HG02970 (cell line): ENCODE measurements around the gene GHRL.
"Not testable (repeated sequence)": the region's sequence is repeated elsewhere in the genome, so short reads cannot be mapped to it uniquely, and the experiment has no call there.

Experiments used
- ATAC-seq: cut with Tn5 transposase; IDR thresholded peaks from one replicate; pipeline ENCODE4 v1.9.1; 2021; ENCODE audit warnings: mild to moderate bottlenecking, moderate library complexity, moderate number of reproducible peaks; ENCODE audit not compliant: unreplicated experiment, low FRiP score

Gene GHRL

DNA sequence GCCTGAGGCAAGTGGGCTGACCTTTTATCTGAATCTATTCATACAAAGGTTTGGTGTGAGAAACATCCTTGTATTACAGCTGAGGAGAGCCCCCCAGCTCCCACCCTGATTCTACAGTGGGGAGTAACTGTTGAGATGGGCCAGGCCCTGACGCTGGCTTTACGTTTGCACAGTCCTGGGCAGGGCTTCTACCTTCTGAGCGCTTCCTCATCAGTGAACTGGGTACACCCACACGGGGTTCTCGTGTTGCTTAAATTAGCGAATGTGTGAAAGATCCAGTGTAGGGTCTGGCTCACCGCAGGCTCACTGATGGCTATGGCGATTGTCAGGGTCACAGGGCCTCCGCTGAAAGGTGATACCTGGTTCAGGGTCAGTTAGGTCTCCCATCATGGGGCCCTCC lies 7.3 kb upstream of the GHRL start:
- ATAC-seq, result no peak

DNA sequence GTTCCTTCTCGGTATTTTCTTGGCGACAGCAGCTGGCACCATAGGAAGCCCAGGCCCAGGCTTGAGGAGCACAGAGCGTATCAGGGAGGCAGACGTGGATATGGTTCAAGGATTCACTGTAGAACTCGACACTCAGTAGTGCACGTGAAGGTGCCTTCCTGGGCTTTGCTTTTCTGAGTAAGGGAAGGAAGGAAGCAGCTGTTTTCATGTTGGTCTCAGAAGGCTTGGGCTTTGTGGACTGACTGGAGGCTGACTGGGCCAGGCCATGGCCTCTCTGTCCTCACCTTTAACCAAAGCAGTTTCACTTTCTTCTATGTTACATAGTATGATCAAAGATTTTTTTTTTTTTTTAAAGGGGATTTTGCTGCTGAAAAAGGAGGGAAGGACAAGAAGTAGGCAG lies 6.9 kb upstream of the GHRL start:
- ATAC-seq, result no peak

DNA sequence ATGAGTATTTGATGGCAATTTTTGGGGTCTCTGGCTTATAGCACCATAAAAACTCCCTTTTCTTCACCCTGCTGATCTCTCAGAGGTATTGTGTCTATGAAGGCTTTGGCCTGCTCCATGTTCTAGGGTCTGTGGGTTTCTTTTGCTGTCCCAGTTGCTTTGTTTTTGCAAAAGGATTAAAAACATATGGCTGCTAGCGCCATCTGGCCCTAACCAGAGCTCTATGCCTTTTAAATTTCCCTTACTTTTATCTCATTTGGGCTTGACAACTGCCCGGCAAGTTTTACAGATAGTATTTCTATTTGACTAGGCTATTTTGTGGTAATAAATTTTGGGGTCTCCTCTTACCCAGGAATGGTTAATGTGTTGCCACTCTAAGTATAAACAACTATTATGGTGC lies 6.4 kb upstream of the GHRL start:
- no peak for ATAC-seq

DNA sequence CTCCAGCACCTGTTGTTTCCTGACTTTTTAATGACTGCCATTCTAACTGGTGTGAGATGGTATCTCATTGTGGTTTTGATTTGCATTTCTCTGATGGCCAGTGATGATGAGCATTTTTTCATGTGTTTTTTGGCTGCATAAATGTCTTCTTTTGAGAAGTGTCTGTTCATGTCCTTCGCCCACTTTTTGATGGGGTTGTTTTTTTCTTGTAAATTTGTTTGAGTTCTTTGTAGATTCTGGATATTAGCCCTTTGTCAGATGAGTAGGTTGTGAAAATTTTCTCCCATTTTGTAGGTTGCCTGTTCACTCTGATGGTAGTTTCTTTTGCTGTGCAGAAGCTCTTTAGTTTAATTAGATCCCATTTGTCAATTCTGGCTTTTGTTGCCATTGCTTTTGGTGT lies 5.3 kb upstream of the GHRL start:
- not testable (repeated sequence) for ATAC-seq

DNA sequence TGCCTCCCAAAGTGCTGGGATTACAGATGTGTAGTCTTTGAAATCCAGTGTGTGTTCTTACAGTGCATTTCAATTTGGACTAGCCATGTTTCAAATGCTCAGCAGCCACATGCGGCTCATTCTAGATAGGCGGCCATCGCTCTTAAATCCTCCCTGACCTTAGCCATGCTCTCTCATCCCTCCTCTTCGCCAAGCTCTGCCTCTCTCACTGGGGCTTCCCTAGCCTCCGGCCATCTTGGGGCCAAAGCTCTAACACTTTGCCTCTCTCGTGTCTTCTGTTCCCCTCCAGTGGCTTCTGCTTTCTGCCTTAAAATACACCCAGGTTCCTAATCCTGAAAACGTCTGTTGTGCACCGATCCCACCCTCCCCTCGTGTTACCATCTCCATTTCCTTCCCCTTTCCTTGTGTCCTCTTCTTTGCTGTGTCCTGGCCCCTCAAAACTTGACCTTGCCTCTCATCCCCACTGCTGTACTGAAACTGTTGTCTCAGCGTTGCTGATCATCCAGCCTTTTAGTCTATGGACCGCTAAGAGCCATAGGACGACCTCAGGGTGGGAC lies 1.4 kb upstream of the GHRL start:
- no peak for ATAC-seq

DNA sequence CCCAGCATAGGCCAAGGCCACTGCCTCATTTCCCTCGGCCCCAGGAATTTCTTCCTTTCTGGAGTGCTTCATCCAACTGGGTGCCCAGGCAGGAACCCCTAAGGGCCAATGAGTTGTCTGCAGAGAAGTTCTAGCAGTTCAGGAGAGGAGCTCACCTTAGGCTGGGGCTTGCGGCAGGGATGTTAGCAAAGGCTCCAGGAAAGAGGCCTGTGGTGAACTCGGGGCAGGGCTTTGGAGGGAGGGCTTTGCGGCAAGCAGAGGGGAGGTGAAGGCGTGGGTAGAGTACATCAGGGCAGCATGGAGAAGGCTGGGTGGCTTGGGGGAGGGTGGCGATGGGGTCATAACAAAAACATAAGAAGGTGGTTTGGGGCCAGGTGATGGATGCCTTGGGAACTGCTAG lies 1.1 kb downstream of the GHRL start:
- ATAC-seq, result no peak

DNA sequence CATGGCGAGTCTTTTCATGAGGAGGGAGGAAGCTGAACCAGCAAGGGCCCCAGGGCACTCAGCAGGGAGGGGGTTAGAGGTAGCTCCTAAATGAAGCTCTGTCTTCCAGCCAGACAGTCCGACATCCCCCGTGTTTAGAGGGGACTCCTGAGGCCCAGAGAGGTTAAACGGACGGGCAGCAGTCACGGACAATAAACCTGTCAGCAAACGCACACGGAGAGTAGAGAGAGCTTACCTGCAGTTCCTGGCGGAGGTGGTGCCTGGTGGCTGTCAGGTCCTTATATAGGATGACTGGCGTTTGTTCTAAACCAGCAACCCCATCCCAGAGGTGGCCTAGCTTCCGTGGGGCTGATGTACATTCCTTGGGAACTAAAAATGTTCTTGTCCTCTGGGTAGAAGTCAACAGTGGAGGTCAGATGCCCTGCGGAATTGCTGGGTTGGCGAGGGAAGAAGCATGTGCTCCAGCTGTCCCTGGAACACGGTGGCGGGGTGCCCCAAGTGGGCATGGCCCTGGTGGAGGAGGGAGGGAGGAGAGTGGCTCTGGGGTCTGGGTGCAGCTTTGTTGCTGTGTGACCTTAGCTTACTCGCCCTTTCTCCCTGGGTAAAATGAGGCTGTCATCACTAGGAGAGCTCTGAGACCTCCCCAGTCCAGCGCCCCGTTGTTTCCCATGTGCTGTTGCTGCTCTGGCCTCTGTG lies 2.1 kb downstream of the GHRL start:
- no peak for ATAC-seq

DNA sequence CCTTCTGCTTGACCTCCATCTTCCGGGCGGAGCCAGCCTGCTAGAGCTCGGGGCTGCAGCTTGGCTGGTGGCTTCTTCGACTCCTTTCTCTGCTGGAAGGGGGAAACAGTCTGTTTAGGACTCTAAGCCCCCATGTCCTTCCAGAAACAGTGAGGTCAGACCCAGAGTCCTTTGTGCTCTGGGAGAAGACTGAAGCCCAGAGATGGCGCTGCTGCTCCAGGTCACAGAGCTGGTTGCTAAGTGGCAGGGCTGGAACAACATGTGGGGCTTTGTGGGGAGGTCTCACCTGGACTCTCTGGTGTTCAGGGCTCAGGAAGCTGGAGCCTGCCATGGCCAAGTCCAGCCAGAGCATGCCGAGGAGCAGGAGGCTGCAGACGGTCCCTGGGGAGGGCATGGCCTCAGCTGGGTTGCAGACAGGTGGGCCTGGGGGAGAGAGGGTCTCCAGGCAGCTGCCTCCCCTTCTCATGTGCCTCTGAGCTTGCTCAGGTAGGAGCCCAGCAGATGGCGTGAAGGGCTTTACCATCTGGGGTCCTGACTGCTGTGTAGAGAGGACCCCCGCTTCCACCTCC lies 2.9 kb downstream of the GHRL start:
- ATAC-seq, result no peak

DNA sequence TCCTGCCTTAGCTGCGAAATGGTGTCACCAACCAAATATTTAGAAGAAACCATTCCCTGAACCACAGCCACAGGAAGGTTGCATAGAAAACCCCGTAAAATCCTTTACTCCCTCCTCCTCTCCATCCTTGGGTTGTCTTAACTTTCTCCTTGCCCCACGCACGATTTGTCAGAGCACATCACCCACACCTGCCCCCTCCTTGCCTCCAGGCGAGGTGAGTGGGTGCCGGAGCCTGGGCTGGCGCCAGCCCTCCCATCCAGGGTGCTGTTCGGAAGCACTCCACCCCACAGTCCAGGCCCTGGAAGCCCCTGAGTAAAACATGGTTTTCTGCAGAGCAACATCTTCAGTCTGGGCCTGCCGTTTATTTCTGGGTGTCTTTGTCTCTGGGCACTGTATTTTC lies 3.7 kb downstream of the GHRL start:
- ATAC-seq, result no peak

DNA sequence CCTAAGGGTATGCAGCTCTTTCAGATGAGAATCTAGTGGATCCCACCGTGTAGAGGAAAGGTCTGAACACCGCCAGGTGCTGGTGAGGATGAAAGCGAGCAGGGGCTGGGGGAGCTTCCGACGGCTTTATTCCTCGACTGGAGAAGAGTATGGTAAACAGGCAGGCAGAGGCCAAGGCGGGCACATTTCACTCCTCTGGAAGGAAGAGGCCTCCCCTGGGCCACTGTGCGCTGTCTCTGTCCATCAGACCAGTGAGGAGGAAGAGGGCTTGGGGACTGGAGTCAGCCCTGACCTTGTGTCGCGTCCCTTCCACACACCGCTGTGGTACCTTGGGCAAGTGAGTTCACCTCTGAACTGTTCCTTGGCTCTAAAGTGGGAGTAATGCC lies 4.2 kb downstream of the GHRL start:
- no peak for ATAC-seq

DNA sequence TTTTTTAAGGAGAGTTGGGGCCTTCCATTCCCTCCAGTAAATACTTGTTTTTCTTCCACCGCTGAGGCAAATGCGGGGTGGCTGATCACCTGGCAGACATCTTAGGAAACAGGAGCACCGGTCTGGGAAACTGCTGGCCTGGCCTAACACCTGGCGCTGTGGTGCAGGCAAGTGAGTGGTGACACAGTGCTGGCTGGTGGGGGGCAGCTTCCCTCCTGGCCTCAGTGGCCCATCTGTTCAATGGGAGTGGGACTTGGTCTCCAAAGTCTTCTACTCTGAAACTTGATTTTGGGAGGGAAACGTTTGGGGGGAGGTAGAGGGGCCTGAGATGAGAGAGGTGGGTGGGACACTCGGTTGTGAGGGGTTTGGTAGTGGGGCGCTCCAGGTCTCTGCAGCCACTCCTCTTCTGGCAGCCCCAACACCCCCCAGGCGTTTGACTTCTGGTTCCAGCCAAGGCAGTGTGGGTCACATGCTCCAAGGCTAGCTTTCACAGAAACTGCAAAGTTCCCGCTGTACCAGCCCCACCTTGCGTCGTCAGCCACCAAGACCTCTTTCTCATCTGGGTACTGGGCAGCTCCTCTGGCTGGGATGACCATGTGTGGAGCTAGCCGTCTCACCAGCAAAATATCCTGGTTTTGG lies 4.7 kb downstream of the GHRL start:
- no peak for ATAC-seq

DNA sequence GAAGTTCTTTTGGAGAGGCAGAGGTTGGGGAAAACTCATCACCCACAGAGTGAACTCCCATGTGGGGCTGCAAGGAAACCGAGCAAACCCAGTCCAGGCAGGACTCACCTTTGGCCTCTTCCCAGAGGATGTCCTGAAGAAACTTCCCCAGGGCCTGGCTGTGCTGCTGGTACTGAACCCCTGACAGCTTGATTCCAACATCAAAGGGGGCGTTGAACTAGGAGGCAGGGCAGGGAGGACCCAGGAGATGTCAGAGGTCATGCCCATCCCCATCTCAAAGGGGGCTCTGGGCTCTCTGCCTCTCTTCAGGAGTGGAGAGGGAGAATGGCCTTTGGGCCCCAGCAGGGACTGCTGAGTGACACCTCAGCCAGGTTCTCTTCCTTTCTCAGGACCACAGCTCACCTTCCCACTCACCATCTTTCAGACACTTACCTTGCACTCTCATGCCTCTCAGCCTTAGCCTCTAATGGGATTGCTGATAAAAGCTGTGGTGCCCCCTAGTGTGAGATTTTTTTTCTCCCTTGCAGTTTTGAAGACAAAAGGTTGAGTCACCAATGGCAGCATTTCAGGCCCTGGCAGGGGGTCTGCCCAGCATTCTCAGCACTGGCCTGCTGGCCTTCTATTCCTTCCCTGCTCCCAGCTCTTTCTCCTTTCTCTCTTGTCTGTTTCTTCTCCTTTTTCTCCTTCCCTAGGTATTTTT lies 6.0 kb downstream of the GHRL start:
- ATAC-seq, result no peak

DNA sequence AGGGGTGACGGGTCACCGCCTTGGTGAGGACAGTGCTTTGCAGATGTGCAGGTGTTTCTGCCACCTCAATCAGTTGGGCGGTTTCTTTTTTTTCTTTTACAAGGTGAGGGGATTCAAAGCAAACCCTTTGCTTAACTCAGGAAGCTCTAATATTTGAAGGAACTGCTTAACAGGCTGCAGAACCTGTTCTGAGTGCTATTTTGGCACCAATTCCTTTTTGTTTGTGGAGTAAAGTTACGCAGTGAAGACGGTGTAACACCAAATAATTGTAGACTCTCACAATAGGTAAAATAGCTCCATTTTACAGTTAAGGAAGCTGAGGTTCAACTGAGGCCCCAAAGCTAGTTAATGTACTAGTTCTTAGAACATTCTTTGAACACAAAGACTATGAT lies 6.6 kb downstream of the GHRL start:
- no peak for ATAC-seq

DNA sequence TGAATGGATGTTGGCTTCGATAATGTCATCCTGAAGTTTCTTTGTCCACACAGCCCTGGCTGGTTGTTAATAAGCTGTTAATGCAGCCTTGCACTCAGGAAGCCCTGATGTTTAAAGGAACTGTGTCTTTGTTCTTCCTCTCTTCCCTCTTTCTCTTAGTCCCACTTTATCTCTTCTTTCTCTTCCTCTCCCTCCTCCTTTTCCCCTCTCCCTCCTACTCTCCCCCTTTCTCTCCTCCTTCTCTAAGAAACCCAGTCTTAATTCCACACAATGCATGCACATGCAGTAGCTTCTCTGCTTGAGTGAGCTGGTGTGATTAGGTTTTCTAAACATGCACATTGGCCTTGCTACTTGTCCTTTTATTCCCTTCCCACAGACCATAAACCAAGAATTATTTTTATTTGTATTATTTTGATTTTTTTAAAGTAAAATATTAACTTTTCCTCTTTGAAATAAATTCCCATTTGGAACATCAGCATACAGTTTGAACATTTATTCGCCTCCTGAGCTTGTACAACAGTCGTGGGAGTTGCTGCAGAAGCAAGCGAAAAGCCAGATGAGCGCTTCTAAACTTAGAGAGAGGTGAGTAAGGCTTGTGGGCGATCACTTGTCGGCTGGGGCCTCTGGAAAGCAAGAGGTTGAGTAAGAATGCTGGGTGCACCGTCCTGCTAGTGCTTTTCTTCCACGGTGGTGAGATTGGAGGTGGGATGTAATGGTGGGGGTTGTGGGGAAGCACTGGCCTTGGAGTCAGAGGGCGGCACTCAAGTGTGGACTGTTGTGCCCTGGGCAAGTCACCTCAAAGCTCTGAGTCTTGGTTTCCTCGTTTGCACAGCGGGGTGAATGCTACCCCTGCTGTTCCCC lies 7.2 kb downstream of the GHRL start:
- ATAC-seq, result no peak

DNA sequence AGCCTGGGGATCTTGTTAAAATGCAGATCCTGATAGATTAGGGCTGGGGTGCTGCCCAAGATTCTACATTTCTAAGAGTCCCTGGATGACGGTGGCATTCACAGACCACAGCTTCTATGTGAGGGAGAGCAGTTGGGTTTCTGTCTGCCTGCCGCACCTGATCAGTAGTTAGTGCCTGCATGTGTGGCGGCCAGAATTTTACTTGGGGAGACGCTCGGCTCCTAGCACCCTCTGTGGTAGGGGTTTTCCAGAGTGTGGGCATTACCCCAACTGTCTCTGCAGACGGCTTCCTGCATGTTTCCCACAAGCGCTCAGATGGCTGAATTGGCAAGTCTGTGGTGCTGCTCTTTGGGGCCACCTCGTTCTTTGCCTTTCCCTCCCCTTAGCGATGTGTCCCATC lies 8.3 kb downstream of the GHRL start:
- no peak for ATAC-seq

DNA sequence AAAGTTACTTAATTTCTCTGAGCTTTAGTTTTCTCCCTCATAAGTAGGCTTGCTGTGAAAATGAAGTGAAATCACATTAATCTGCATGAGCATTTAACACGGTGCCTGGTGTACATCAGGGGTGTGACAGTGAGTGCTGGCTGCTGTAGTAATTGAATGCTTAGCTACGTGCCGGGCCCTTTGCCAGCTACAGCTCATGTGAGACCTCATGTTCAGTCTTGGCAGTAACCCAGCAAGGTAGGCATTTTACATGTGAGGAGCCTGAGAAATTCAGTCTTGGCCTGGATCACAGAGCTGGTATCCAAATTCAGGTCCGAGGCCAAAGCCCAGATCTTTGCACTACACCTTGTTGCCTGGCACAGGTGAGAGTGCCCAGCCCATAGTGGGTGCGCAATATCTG lies 9.1 kb downstream of the GHRL start:
- no peak for ATAC-seq

DNA sequence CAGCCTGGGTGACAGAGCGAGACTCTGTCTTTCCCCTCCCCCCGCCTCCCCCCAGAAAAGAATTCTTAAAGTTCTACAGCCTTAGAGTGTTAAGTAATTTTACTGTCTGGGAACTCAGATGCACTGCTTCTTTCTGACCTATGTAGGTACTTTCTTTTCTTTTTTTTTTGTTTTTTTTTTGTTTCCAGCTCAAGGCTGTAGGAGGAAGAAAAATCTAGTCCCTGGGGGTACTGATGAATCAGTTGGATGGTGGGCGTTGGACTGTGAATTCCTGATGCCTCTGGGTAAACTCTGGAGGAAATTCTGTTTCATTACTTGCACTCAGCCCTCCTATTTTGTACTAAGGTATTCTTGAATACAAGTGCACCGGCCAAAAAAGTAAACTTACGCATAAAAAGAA lies 10.8 kb downstream of the GHRL start:
- ATAC-seq, result no peak

DNA sequence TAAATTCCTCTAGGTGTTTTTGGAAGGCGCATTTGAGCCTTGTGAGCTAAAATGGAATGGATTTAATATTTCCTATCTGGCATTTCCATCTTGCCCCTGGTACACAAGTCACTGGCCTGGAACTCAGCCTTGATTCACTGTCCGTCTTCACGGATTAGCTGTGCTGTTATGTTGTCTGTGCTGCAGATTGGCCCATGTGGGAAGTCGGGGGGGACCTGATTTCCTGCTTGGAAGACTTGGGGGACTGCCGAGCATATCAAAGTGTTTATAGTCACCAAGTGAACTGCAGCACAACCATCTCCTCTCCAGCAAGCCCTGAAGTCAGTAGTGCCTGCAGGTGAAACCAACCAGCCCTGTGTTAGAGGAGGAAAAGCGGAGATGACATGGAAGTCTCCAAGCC lies 12.2 kb downstream of the GHRL start:
- no peak for ATAC-seq

DNA sequence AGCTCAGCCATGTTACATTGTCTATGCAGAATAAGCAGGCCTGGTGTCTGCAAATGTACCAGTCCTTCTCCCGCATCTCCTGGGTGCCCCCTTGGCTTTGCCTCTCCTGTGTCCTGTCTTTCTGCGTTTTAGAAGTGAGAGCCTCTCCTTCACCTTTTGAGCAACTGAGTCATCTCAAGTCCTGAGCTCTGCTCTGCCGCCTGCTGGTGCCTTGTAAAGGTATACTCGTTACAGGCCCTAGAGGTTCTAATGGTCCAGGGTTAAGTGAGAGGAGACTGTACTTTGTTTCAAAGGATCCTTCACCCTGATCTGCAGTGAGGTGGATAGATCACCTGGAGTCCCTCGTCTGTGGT lies 12.6 kb downstream of the GHRL start:
- no peak for ATAC-seq

DNA sequence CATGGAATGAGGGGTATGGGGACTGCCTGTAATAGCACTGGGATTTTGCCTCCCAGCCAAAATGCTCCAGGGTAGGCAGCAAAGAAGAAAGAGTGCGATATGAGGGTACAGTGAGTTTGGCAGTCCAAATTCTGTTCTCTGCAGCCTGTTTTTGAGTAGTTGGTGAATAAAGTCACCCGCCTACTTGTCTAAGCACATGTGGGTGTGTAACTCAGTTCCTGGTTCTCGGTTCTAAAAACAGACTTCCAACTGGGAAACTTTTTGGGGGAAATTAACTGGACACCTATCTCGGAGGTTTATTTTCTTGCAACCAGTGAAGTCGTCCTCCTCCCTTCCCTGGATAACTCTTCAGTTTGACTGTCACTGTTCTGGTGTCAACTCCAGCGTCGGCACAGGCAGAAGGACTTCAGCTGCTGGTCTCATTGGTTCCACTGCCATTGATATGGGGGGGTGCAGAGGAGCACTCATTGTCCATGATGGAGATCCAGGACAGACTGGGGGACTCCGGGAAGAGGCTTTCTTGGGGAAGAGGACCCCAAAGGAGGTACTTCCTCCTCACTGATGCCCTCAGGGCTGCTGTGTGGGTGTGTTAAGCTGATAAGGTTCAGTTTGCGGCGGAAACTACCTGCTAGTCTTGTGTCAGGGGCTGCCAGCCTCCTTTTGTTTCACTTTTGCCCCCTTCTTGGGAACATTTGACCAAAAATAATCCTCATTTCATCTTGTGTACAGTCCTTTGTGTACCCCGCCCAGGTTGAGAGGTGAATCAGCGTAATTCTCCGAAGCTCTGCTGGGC lies 13.2 kb downstream of the GHRL start:
- no peak for ATAC-seq
